Measurements from ENCODE around the gene FGF11. TPM values are rescaled to one million over a fixed set of nuclear protein-coding genes. Genes with fewer than 3 reads are reported as not detected.

FGF11 gene
- total and polyA plus RNA-seq, 2 experiments from 2014 or later: 2.7 to 3.8 TPM

DNA sequence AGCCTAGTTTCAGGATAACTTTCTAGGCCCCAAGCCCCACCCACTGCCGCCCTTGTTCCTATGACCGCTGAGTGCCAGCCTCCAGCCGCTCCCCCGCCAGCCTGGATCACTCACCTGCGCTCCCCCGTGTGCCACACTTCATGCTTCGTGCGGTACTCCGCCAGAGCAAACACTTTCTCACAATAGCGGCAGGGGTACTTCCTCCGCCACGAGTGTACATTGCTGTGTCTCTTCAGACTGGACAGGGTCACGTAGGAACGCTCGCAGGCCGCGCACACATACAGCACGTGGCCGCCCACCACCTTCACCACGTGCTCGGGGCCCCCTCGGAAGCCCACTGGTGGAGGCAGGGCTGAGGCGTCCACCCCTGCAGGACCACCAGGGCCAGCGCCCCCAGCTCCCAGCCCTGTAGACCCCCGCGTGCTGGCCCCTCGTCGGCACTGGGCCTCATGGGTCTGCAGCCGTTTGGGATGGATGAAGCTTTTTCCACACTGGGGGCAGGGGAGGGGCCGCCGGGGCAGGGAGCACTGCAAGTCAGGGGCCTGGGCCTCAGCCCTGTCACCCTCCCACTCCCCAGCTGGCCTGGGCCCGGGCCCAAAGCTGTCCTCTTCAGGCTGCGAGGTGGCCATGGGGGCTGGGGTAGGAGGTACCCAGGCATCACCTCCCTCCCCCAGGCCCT lies 26.4 kb downstream of the FGF11 start:
- no peak for DNase-seq (ENCODE audit: low spot score)
- Histone ChIP-seq H3K27ac (no peak overlapping the region), H3K36me3 (replicated peaks; ENCODE audit: insufficient read depth, low read depth) (no peaks in the 10 kb centered on the region), H3K9me3 (ENCODE audit: low read depth) (no peaks in the 10 kb centered on the region), H3K79me2 (peaks cover 46% of the 10 kb centered on the region), H4K20me1 (ENCODE audit: insufficient read depth, poor library complexity, severe bottlenecking) (peaks cover 42% of the 10 kb centered on the region), H3K27me3 (no peaks in the 10 kb centered on the region), H3K4me1 (ENCODE audit: insufficient read depth) (no peaks in the 10 kb centered on the region), H3K4me3 (no peak overlapping the region), H3K9me2 (replicated peaks; ENCODE audit: insufficient read depth) (no peaks in the 10 kb centered on the region), H3K4me2 (no peak overlapping the region), H2AFZ (no peak overlapping the region)
- 98% methylated on average over 28 of the region's 33 CpGs for WGBS (ENCODE audit: low lambda C conversion rate, missing lambda C conversion rate)
- TF ChIP-seq EZH2phosphoT487 (IDR thresholded peaks at IDR 0.05; ENCODE audit: low read depth, severe bottlenecking, unreplicated experiment): no peak
- TF ChIP-seq, protein P1, sequence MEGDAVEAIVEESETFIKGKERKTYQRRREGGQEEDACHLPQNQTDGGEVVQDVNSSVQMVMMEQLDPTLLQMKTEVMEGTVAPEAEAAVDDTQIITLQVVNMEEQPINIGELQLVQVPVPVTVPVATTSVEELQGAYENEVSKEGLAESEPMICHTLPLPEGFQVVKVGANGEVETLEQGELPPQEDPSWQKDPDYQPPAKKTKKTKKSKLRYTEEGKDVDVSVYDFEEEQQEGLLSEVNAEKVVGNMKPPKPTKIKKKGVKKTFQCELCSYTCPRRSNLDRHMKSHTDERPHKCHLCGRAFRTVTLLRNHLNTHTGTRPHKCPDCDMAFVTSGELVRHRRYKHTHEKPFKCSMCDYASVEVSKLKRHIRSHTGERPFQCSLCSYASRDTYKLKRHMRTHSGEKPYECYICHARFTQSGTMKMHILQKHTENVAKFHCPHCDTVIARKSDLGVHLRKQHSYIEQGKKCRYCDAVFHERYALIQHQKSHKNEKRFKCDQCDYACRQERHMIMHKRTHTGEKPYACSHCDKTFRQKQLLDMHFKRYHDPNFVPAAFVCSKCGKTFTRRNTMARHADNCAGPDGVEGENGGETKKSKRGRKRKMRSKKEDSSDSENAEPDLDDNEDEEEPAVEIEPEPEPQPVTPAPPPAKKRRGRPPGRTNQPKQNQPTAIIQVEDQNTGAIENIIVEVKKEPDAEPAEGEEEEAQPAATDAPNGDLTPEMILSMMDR (IDR thresholded peaks at IDR 0.05; ENCODE audit: poor library complexity): no peak
- TF ChIP-seq EZH2 (IDR thresholded peaks at IDR 0.05; ENCODE audit: borderline replicate concordance): no peak

DNA sequence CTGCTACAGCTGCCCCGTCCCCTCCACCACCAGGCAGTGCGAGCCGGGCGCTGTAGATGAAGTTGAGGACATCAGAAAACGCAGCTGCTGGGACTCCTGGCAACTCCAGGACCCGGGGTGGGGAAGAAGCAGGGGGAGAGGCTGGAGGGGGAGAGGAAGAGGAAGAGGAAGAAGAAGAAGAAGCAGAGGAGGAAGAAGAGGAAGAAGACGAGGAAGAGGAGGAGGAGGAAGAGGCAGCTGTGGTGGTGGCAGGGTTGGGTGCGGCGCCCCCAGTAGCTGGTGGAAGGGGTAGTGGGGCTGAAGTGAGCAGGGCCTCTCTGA lies 27.0 kb downstream of the FGF11 start:
- Histone ChIP-seq H3K4me1 (ENCODE audit: insufficient read depth) (no peaks in the 10 kb centered on the region), H3K4me2 (no peak overlapping the region), H3K9me2 (replicated peaks; ENCODE audit: insufficient read depth) (no peaks in the 10 kb centered on the region), H4K20me1 (ENCODE audit: insufficient read depth, poor library complexity, severe bottlenecking) (peaks cover 47% of the 10 kb centered on the region), H3K9me3 (ENCODE audit: low read depth) (no peaks in the 10 kb centered on the region), H3K27ac (no peak overlapping the region), H3K27me3 (no peaks in the 10 kb centered on the region), H3K4me3 (no peak overlapping the region), H3K79me2 (peaks cover 52% of the 10 kb centered on the region), H3K36me3 (replicated peaks; ENCODE audit: insufficient read depth, low read depth) (no peaks in the 10 kb centered on the region), H2AFZ (no peak overlapping the region)
- WGBS (ENCODE audit: low lambda C conversion rate, missing lambda C conversion rate): 98% methylated on average over 7 of the region's 9 CpGs
- no peak for DNase-seq (ENCODE audit: low spot score)
- TF ChIP-seq, protein P1 (IDR thresholded peaks at IDR 0.05; ENCODE audit: poor library complexity): no peak
- no peak for TF ChIP-seq EZH2phosphoT487 (IDR thresholded peaks at IDR 0.05; ENCODE audit: low read depth, severe bottlenecking, unreplicated experiment)
- TF ChIP-seq EZH2 (IDR thresholded peaks at IDR 0.05; ENCODE audit: borderline replicate concordance): no peak

DNA sequence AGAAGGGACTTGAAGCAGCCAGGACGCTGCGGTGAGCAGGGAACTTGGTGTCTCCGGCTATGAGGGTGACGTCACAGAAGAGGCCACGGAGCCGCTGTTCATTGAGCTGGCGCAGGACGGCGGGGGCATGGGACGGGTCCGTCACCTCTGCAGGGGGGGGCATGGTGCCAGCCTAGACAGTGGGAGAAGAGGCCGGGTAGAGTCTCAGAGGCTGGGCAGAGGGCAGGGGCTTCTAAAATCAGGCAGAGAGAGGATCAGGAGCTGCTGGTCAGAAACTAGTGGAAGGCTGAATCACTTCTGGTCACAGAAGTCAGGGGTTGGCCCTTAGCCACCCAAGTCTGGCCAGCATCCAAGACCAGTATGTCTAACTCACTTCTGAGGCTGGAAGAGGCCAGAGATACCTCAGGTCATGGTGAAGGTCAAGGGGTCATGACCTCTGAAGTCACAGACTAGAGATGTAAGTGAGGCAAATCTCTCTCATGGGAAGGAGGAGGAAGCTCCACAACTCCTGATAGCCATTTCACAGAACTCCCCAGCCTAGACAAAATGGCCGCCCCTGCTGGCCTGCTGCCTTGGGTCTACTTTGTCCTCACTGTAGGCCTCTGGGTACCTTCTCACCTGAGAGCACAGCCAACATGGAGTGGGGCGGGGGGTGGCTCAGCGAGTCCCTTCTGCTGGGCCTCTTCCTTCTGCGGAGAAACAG lies 27.5 kb downstream of the FGF11 start:
- peaks cover 51% of the 10 kb centered on the region for H4K20me1 ChIP-seq (ENCODE audit: insufficient read depth, poor library complexity, severe bottlenecking)
- no peaks in the 10 kb centered on the region for H3K4me1 ChIP-seq (ENCODE audit: insufficient read depth)
- no peaks in the 10 kb centered on the region for H3K9me2 ChIP-seq (replicated peaks; ENCODE audit: insufficient read depth)
- peaks cover 57% of the 10 kb centered on the region for H3K79me2 ChIP-seq
- DNase-seq (ENCODE audit: low spot score): no peak
- no peak overlapping the region for H2AFZ ChIP-seq
- WGBS (ENCODE audit: low lambda C conversion rate, missing lambda C conversion rate): 91% methylated on average over 13 of the region's 16 CpGs
- no peaks in the 10 kb centered on the region for H3K36me3 ChIP-seq (replicated peaks; ENCODE audit: insufficient read depth, low read depth)
- no peak overlapping the region for H3K4me2 ChIP-seq
- no peaks in the 10 kb centered on the region for H3K27me3 ChIP-seq
- TF ChIP-seq, protein P1 (IDR thresholded peaks at IDR 0.05; ENCODE audit: poor library complexity): no peak
- TF ChIP-seq EZH2phosphoT487 (IDR thresholded peaks at IDR 0.05; ENCODE audit: low read depth, severe bottlenecking, unreplicated experiment): no peak
- no peak for TF ChIP-seq EZH2 (IDR thresholded peaks at IDR 0.05; ENCODE audit: borderline replicate concordance)
- no peak overlapping the region for H3K27ac ChIP-seq
- no peak overlapping the region for H3K4me3 ChIP-seq
- H3K9me3 ChIP-seq (ENCODE audit: low read depth): no peaks in the 10 kb centered on the region
